Left lung (tissue), 10 donors: ENCODE data around the gene PYDC1. TPM values are rescaled to one million over a fixed set of nuclear protein-coding genes. Genes with fewer than 3 reads are reported as not detected.

Experiments used
- ATAC-seq: fragments of 200-7000 bp; cut with Tn5 transposase; one replicate; pipeline ENCODE4 v1.9.1; 2020; ENCODE audit warnings: moderate library complexity
- DNase-seq, 4 donors: peaks; one replicate each; pipeline ENCODE4 v3.0.0-alpha.2; 2013 to 2020
- H3K27ac ChIP-seq, 2 donors: fragments of 200-600 bp; sonication (generic) in 1 of 2; one replicate each; pipeline versions ENCODE4 v1.5.0 to v1.8.0; 2020 to 2021
- H3K27me3 ChIP-seq, 2 donors: fragments of 200-600 bp; sonication (generic) in 1 of 2; one replicate each; pipeline versions ENCODE4 v1.5.0 to v1.8.0; 2020 to 2021
- H3K36me3 ChIP-seq, 2 donors: fragments of 200-600 bp; sonication (generic) in 1 of 2; one replicate each; pipeline versions ENCODE4 v1.5.0 to v1.8.0; 2020 to 2021
- H3K4me1 ChIP-seq, 2 donors: fragments of 200-600 bp; one replicate each; pipeline ENCODE4 v1.8.0; 2021
- H3K4me3 ChIP-seq, 2 donors: fragments of 200-600 bp; sonication (generic) in 1 of 2; one replicate each; pipeline versions ENCODE4 v1.5.0 to v1.8.0; 2020 to 2021; ENCODE audit warnings: mild to moderate bottlenecking in 1 of 2
- H3K9me3 ChIP-seq, 2 donors: fragments of 200-600 bp; sonication (generic) in 1 of 2; one replicate each; pipeline versions ENCODE4 v1.5.0 to v1.8.0; 2020 to 2021
- intact Hi-C, 2 donors: fragments of 100-400 bp; cut with DNase I; formaldehyde crosslinking; loops; one replicate each; pipeline versions ENCODE4 v1.11.2 to v1.14.2; 2022
- polyA plus RNA-seq, 6 donors: library from polyadenylated mRNA; unstranded; fragments of 120-200 nt; gene quantifications; one replicate each; pipeline ENCODE4 v1.2.1, GENCODE V29; 2013; ENCODE audit not compliant: insufficient read length in 6 of 6
- total RNA-seq, 2 donors: library from RNA; stranded (reverse); fragmentation: NEBNext Ultra II Directional; extraction: Animal tissue kit (Norgen Biotek cat#: 25700); gene quantifications; one replicate each; pipeline ENCODE4 v1.2.1, GENCODE V29; 2021
- TF ChIP-seq, protein P1 (sequence below), 2 donors: fragments of 200-600 bp; sonication (generic) in 1 of 2; IDR thresholded peaks; one replicate each; pipeline versions ENCODE4 v1.5.0 to v1.8.0; 2021; ENCODE audit warnings: antibody characterized with exemption in 2 of 2
- donor health status: DM: no; HTN: yes; CAD: no.
- donor health status: DM: no; HTN: no; CAD: no.

Gene PYDC1
- total and polyA plus RNA-seq, 8 donors = not detected

DNA sequence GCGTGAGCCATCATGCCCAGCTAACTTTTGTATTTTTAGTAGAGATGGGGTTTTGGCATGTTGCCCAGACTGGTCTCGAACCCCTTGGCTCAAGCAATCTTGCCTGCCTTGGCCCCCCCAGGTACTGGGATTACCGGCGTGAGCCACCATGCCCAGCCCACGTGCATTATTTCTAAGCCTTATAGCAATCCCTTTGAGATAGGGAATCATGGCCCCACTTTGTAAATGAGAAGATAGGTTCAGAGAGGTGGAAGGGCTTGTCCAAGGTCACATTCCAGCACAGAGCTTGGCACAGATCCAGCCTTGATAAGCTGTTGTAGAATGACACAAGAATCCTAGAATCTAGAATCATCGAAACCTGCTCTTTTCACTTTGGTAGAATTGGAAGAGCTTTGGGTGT is 10.2 kb downstream of the PYDC1 start:
- no peaks in the 10 kb centered on the region for H3K36me3 ChIP-seq
- no peaks in the 10 kb centered on the region for H3K27me3 ChIP-seq
- DNase-seq (no peak), ATAC-seq (no peak)
- H3K27ac ChIP-seq = no peak overlapping the region
- H3K4me3 ChIP-seq = no peak overlapping the region
- no peaks in the 10 kb centered on the region for H3K9me3 ChIP-seq
- intact Hi-C loops = no loop called here
- TF ChIP-seq, protein P1, sequence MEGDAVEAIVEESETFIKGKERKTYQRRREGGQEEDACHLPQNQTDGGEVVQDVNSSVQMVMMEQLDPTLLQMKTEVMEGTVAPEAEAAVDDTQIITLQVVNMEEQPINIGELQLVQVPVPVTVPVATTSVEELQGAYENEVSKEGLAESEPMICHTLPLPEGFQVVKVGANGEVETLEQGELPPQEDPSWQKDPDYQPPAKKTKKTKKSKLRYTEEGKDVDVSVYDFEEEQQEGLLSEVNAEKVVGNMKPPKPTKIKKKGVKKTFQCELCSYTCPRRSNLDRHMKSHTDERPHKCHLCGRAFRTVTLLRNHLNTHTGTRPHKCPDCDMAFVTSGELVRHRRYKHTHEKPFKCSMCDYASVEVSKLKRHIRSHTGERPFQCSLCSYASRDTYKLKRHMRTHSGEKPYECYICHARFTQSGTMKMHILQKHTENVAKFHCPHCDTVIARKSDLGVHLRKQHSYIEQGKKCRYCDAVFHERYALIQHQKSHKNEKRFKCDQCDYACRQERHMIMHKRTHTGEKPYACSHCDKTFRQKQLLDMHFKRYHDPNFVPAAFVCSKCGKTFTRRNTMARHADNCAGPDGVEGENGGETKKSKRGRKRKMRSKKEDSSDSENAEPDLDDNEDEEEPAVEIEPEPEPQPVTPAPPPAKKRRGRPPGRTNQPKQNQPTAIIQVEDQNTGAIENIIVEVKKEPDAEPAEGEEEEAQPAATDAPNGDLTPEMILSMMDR (IDR thresholded peaks at IDR 0.05) = no peak
- H3K4me1 ChIP-seq = peaks cover 0 to 18% of the 10 kb centered on the region in 2 donors

- DNase-seq (no peak), ATAC-seq (no peak)
- intact Hi-C loops = no loop called here
- Histone ChIP-seq H3K4me3 (no peak overlapping the region), H3K9me3 (no peaks in the 10 kb centered on the region), H3K27ac (no peak overlapping the region), H3K36me3 (no peaks in the 10 kb centered on the region), H3K4me1 (peaks cover 7 to 35% of the 10 kb centered on the region in 2 donors), H3K27me3 (no peaks in the 10 kb centered on the region)
- TF ChIP-seq, protein P1 (IDR thresholded peaks at IDR 0.05) = no peak
Observed at GRCh38 chr16:31204871-31205666, 11.9 kb downstream of the PYDC1 start.

- Histone ChIP-seq H3K4me1 (peaks cover 7 to 42% of the 10 kb centered on the region in 2 donors), H3K27ac (peak within 1 kb of the TSS; percentile 51 to 92), H3K27me3 (no peaks in the 10 kb centered on the region), H3K9me3 (no peaks in the 10 kb centered on the region), H3K36me3 (peaks cover 0 to 14% of the 10 kb centered on the region in 2 donors), H3K4me3 (peak within 1 kb of the TSS; percentile 74 to 95)
- DNase-seq (peak in 2 of 4 donors; percentile 77 to 95), ATAC-seq (peak; percentile 86)
- TF ChIP-seq, protein P1 (IDR thresholded peaks at IDR 0.05) = no peak
- intact Hi-C loops = no loop called here
Observed at GRCh38 chr16:31202414-31203375, 14.2 kb downstream of the PYDC1 start, which contains the start of gene PYCARD. PYCARD (minus strand) TSS chr16:31202760; CDS start chr16:31202690, 70 bp downstream.

- Histone ChIP-seq H3K4me1 (peaks cover 7 to 43% of the 10 kb centered on the region in 2 donors), H3K9me3 (no peaks in the 10 kb centered on the region), H3K36me3 (peaks cover 0 to 22% of the 10 kb centered on the region in 2 donors), H3K27ac (peak overlapping the region; percentile 51 to 92), H3K27me3 (no peaks in the 10 kb centered on the region), H3K4me3 (peak overlapping the region; percentile 74 to 95)
- TF ChIP-seq, protein P1 (IDR thresholded peaks at IDR 0.05) = no peak
- DNase-seq (peak in 2 of 4 donors; percentile 50 to 89), ATAC-seq (peak; percentile 78)
- intact Hi-C loops = no loop called here
Observed at GRCh38 chr16:31201582-31202413, 15.1 kb downstream of the PYDC1 start.
